ENCODE measurements around the gene CCDC3.

- TF ChIP-seq, protein P1, sequence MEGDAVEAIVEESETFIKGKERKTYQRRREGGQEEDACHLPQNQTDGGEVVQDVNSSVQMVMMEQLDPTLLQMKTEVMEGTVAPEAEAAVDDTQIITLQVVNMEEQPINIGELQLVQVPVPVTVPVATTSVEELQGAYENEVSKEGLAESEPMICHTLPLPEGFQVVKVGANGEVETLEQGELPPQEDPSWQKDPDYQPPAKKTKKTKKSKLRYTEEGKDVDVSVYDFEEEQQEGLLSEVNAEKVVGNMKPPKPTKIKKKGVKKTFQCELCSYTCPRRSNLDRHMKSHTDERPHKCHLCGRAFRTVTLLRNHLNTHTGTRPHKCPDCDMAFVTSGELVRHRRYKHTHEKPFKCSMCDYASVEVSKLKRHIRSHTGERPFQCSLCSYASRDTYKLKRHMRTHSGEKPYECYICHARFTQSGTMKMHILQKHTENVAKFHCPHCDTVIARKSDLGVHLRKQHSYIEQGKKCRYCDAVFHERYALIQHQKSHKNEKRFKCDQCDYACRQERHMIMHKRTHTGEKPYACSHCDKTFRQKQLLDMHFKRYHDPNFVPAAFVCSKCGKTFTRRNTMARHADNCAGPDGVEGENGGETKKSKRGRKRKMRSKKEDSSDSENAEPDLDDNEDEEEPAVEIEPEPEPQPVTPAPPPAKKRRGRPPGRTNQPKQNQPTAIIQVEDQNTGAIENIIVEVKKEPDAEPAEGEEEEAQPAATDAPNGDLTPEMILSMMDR (IDR thresholded peaks at IDR 0.05; ENCODE audit: insufficient read depth, low read length, poor library complexity, severe bottlenecking) = no peak
- TF ChIP-seq EZH2phosphoT487 (conservative IDR thresholded peaks at IDR 0.05; ENCODE audit: low read length) = no peak
Measured at GRCh38 chr10:13016886-13017285, 15.4 kb upstream of the CCDC3 start.
